Activated CD4-positive, alpha-beta T cell treated with anti-CD3 and anti-CD28 coated beads, Interleukin-2, Interleukin-4, amounts not matched to agents 100 ng/mL and 50 ng/mL, durations not matched to agents 16 hours and 8 hours (primary cell): ENCODE data around the gene MLLT1.

Experiments used
- DNase-seq: peaks from one replicate; pipeline ENCODE4 v3.0.0-alpha.2; 2020; ENCODE audit warnings: low spot score

Gene MLLT1

GRCh38 chr19:6258812-6259311 is 20.9 kb downstream of the MLLT1 start:
- DNase-seq = no peak

GRCh38 chr19:6253954-6254733 is 25.6 kb downstream of the MLLT1 start:
- no peak for DNase-seq

GRCh38 chr19:6252066-6252465 is 27.7 kb downstream of the MLLT1 start:
- DNase-seq = no peak

GRCh38 chr19:6250909-6251308 is 28.9 kb downstream of the MLLT1 start:
- no peak for DNase-seq

GRCh38 chr19:6250024-6250615 is 29.7 kb downstream of the MLLT1 start:
- no peak for DNase-seq

GRCh38 chr19:6249296-6249695 is 30.5 kb downstream of the MLLT1 start:
- no peak for DNase-seq

GRCh38 chr19:6248844-6249243 is 30.9 kb downstream of the MLLT1 start:
- no peak for DNase-seq

GRCh38 chr19:6248341-6248740 is 31.4 kb downstream of the MLLT1 start:
- DNase-seq = no peak

- no peak for DNase-seq
These were observed 32.8 kb downstream of the MLLT1 start for GRCh38 chr19:6247007-6247288.

GRCh38 chr19:6246174-6247006 is 33.4 kb downstream of the MLLT1 start:
- DNase-seq = no peak

- DNase-seq = no peak
These were observed 37.1 kb downstream of the MLLT1 start for GRCh38 chr19:6242677-6243076.

- no peak for DNase-seq
These were observed 37.9 kb downstream of the MLLT1 start for GRCh38 chr19:6241680-6242377.

- DNase-seq = no peak
These were observed 38.7 kb downstream of the MLLT1 start for GRCh38 chr19:6241056-6241455.

- no peak for DNase-seq
These were observed 39.7 kb downstream of the MLLT1 start for GRCh38 chr19:6239871-6240676.

- no peak for DNase-seq
These were observed 40.4 kb downstream of the MLLT1 start for GRCh38 chr19:6239401-6239844.

GRCh38 chr19:6238643-6239281 is 41.0 kb downstream of the MLLT1 start:
- DNase-seq = no peak

- DNase-seq = peak; percentile 9
These were observed 41.5 kb downstream of the MLLT1 start for GRCh38 chr19:6238256-6238642.

GRCh38 chr19:6236310-6237291 is 43.2 kb downstream of the MLLT1 start:
- DNase-seq = no peak

GRCh38 chr19:6235031-6235951 is 44.5 kb downstream of the MLLT1 start:
- DNase-seq = no peak
